ENCODE results near the gene COPE.
A peak's percentile ranks its signal among the peaks of the same experiment; 100 is the strongest.
"Not testable (repeated sequence)": the region's sequence is repeated elsewhere in the genome, so short reads cannot be mapped to it uniquely, and the experiment has no call there.

The COPE gene

DNA sequence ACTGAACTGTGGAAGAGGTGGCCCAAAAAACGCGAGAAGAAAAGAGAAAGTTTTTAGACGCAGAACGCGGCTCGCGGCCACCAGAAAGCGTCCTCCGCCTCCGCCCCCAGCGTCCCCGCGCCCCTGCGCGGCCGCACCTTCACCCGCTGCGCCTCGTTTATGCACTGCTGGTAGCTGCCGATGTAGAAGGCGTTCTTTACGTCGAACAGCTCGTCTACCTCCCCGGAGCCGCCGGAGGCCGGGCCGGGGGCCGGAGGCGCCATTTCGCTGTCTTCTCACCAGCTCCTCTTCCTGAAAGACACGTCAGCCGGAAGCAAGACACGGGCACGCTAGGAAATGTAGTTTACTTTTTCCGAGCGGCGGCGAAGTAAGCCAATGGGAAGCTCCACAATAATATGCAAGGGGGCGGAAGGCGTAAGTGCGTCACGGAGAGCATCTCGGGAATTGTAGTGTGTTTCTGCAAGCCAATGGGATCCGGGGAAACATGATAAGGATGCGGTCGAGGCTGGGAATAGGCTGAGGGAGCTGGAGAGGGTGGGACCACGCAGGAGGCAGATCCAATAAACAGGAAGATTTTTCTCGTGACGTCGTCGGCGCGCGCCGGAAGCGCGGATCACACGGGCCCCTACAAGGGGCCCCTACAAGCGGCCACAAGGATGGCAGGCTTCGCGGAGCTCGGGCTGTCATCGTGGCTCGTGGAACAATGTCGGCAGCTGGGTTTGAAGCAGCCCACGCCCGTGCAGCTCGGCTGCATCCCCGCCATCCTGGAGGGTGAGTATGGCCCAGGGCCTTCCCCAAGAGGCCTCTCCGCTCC is at the start of gene COPE, which contains the start of gene DDX49:
TSS of gene COPE (minus strand) at position 302 of the 814 bp plus-strand sequence. CDS start at position 263, 39 bp downstream.
TSS of gene DDX49 (plus strand) at position 630 of the 814 bp plus-strand sequence. CDS start at position 657, 27 bp downstream.
- peak; percentile 97 for DNase-seq

DNA sequence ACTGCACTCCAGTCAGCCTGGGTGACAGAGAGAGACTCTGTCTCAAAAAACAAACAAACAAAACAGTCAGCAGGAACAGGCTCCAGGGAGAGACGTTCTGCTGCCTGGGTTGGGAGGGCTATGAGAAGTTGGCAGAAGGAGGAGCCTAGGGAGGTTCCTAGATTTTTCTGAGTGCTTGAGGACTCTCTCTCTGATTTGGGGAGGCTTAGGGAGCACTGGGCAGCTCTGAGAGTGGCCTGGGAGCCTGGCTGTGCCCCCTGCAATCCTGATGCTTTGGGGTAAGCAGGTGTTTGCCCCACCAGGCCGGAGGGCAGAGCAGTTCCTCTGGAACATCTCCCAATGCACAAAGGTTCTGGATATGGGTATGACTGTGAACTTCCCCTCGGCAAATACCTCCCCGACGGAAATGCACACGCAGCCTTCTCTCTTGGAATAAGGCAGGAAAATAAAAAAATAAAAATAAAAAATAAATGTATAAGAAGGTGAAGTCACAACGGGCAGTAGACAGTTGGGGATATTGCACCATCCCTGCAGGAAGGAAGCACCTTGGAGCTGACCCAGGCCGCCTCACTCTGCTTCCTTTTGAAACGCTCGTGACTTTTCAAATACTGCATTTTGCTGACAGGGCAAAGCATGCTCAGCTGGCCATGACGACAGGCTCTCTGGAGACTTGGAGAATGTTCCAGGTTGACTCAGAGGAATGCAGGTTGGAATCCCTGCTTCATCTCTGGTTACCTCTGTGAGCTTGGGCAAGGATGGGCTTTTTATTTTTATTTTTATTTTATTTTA is 48.4 kb upstream of the COPE start:
- no peak for DNase-seq

GRCh38 chr19:18966307-18966706 is 47.1 kb upstream of the COPE start:
- DNase-seq = no peak

DNA sequence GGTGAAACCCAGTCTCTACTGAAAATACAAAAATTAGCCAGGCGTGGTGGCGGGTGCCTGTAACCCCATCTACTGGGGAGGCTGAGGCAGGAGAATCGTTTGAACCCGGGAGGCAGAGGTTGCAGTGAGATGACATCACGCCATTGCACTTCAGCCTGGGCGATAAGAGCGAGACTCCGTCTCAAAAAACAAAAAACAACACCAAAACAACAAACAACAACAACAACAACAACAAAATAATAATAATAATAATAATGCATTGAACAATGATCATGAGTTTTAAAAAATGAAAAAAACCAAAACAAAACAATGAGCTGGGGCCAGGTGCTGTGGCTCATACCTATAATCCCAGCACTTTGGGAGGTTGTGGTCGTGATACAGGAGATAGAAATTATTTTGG is 44.9 kb upstream of the COPE start:
- no peak for DNase-seq

- peak; percentile 35 for DNase-seq
Measured at GRCh38 chr19:18961767-18962620, 42.8 kb upstream of the COPE start.

- no peak for DNase-seq
Measured at GRCh38 chr19:18960370-18960769, 41.2 kb upstream of the COPE start.

- no peak for DNase-seq
Measured at GRCh38 chr19:18955042-18955441, 35.9 kb upstream of the COPE start.

DNA sequence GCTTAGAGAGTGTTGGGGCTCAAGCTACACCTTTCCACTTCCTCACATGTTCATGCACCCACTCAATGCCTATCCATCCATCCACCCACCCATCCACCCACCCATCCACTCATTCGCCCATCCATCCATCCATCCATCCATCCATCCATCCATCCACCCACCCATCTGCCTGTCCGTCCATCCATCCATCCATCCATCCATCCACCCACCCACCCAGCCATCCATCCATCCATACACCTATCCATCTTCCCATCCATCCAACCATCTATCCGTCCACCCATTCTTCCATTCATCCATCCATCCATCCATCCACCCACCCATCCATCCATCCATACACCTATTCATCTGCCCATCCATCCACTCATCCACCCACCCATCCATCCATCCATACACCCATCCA is 34.9 kb upstream of the COPE start:
- no peak for DNase-seq

DNA sequence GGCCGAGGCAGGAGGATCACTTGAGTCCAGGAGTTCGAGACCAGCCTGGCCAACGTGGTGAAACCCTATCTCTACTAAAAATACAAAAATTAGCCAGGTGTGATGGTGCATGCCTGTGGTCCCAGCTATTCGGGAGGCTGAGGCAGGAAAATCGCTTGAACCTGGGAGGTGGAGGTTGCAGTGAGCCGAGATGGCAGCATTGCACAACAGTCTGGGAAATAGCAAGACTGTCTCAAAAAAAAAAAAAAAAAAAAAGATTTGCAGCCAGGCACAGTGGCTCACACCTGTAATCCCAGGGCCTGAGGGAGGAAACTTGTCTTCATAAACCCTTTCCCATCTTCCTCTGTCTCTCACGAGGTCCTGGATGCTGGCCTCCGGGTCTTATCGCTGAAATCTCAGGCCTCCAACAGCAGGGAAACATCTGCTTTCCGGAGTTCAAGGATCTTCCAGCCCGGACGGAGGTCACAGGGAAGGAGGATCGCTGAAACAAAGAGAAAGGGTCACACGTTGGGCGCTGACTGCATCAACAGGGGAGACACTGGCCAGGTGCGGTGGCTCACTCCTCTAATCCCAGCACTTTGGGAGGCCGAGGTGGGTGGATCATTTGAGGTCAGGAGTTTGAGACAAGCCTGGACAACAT is 33.3 kb upstream of the COPE start:
- not testable (repeated sequence) for DNase-seq

- DNase-seq = no peak
Measured at GRCh38 chr19:18951721-18952281, 32.6 kb upstream of the COPE start.

DNA sequence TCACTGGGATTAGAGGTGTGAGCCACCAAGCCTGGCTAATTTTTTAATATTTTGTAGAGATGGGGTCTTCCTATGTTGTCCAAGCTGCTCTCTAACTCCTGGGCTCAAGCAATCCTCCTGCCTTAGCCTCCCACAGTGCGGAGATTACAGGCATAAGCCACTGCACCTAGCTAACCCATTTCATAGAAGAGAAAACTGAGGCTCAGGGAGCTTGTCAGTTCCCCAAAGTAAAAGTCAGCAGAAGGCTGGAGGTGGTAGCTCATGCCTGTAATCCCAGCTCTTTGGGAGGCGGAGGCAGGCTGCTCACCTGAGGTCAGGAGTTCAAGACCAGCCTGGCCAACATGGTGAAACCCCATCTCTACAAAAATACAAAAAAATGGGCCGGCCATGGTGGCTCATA is 30.7 kb upstream of the COPE start:
- DNase-seq = no peak

- no peak for DNase-seq
Measured at GRCh38 chr19:18948976-18949356, 29.8 kb upstream of the COPE start.

DNA sequence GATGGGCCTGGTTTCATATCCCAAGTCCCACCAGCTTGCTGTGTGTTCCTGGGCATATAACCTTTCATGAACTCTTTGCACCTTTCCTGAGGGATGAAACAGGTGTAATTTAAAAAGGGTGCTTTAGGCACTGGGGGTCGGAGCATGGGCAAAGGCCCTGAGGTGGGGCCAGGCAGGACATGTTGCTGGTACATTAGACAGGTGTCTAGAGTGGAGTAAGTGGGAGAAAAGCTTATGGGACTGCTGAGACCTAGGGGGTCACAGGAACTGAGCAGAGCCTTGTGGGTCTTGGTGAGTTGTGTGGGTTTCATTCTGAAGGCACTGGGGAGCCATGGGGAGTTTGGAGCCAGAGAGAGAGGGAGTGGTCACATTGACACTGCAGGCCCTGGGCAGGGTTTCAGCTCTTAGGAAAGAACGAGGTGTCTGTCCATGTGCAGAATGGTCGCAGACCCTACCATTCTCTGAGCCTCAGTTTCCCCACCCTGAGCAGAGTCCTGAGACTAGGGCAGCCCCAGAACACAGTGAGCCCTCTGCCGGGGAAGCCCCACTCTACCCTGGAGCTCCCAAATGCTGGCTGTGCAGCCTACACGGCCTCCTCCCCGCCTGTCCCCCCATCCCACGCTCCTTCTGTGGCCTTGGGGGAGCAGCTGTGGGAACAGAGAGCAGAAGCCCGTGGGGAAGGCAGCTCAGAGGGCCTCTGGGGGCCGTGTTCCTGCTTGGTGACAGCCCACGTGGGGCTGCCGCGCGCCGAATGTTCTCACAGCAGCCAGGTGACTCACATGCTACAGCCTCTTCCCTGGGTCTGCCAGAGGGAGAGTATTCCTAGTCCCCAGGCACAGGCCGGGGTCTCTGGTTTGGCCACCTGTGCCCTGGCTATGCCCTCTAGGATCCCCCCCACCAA is 29.1 kb upstream of the COPE start:
- no peak for DNase-seq

DNA sequence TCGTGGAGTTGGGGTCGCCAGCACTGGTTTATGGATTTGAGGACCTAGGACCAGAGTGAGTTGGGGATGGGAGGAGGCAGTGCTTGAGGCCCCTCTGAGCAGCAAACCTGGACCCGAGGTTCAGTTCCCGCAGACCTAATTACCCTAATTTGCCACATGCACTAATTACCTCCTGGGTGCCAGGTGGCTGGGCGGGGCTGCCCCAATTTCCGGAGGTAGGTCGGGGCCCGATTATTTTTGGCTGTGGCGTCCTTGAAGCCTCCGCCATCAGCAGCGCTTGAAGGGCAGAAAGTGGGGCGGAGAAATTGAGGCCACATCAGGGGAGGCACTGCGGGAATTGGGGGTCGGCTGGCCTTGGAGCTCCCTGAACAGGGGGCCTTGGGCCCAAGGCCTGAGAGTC is 27.7 kb upstream of the COPE start:
- DNase-seq = peak; percentile 14

DNA sequence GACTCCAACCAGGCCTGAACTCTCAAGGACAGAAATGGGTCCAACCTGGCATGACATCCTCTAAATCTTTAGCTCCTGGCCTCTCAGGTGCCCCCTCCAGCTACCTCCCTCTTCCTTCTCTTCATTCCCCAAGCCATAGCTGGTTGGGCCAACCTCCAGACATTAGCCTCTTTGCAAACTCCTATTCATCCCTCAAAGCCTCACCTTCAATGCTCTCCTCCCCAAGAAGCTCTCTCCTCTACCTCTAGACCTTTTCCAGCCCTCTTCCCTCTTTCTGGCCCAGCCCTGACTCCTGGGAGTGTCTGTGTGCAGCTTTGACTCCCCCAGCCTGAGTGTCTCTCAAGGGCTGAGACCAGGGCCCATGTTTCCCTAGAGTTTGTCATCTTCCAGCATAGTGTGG is 27.1 kb upstream of the COPE start:
- DNase-seq = no peak

DNA sequence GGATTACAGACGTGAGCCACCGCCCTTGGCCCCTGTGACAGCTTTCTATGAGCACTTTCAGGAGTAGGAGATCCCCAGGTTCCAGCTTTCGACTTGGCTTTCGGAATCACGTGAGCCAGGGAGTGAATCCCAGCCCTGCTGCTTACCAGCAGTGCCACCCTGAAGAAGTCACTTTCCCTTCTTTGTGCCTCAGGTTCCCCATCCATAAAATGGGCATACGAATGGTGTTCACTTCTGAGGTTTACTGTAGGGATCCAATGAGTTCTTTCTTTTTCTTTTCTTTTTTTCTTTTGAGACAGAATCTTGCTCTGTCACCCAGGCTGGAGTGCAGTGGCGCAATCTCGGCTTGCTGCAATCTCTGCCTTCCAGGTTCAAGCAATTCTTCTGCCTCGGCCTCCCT is 26.1 kb upstream of the COPE start:
- no peak for DNase-seq

DNA sequence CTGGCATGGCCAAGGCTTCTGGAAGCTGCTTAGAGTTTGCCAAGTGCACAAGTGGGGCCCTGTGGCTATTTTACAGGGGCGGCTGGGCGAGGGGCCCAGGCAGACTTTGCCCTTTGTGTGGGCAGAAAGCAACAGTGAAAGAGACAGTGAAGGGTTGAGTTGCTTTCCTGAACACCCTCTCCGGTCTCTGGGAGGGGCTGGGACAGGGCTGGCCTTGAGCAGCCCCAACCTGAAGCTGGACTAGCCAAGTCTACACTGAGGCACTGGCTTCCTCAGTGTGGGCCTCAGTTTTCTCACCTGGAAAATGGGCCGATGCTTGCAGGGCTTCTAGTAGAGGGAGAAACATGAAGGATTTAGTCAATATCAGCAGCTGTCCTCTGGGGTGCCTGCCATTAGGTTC is 24.3 kb upstream of the COPE start:
- no peak for DNase-seq

DNA sequence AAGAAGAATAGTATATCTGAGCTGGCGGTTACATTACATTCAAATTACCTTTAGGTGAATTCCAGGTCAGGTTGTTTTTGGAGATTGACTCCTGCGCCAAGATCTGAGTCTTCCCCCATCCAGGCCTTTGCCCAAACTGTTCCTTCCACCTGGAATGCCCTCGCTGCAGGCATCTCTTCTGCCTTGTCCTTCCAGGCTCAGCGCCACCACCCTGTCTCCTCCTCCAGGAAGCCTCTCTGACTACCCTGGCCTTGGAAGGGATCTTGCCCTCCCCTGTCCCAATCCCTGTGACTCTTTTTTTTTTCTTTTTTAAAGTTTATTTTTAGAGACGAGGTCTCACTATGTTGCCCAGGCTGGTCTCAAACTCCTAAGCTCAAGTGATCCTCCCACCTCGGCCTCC is 23.5 kb upstream of the COPE start:
- no peak for DNase-seq

GRCh38 chr19:18941628-18942354 is 22.6 kb upstream of the COPE start:
- DNase-seq = no peak
